NCI-H187 treated with DMSO at 0.1 percent for 48 hours (cell line): ENCODE data around the gene IDH1.
"Not testable (repeated sequence)": the region's sequence is repeated elsewhere in the genome, so short reads cannot be mapped to it uniquely, and the experiment has no call there.

Experiments used
- DNase-seq: peaks from one replicate; lab custom pipeline; 2025; lab: John Stamatoyannopoulos, UW

The IDH1 gene

GRCh38 chr2:208256192-208256782, 1.4 kb upstream of the IDH1 start:
- DNase-seq = no peak

- no peak for DNase-seq
Observed at GRCh38 chr2:208255557-208256106, 761 bp upstream of the IDH1 start.

- DNase-seq = no peak
Observed at GRCh38 chr2:208254118-208254870, 577 bp downstream of the IDH1 start.

GRCh38 chr2:208253600-208254117, 1.2 kb downstream of the IDH1 start:
- DNase-seq = no peak

GRCh38 chr2:208252716-208253492, 2.0 kb downstream of the IDH1 start:
- DNase-seq = no peak

- no peak for DNase-seq
Observed at GRCh38 chr2:208251098-208251497, 3.8 kb downstream of the IDH1 start.

- no peak for DNase-seq
Observed at GRCh38 chr2:208250388-208250787, 4.5 kb downstream of the IDH1 start.

- no peak for DNase-seq
Observed at GRCh38 chr2:208249296-208249695, 5.6 kb downstream of the IDH1 start.

- DNase-seq = no peak
Observed at GRCh38 chr2:208248601-208249000, 6.3 kb downstream of the IDH1 start.

GRCh38 chr2:208245746-208246145, 9.1 kb downstream of the IDH1 start:
- DNase-seq = no peak

GRCh38 chr2:208244422-208244821, 10.4 kb downstream of the IDH1 start:
- DNase-seq = no peak

GRCh38 chr2:208240619-208241209, 14.2 kb downstream of the IDH1 start:
- DNase-seq = no peak

GRCh38 chr2:208239770-208240493, 14.9 kb downstream of the IDH1 start:
- DNase-seq = no peak

GRCh38 chr2:208235860-208236259, 19.0 kb downstream of the IDH1 start:
- no peak for DNase-seq

- no peak for DNase-seq
Observed at GRCh38 chr2:208234786-208235185, 20.1 kb downstream of the IDH1 start.

GRCh38 chr2:208228476-208228875, 26.4 kb downstream of the IDH1 start:
- no peak for DNase-seq

- no peak for DNase-seq
Observed at GRCh38 chr2:208227581-208228232, 27.2 kb downstream of the IDH1 start.

GRCh38 chr2:208224802-208225201, 30.1 kb downstream of the IDH1 start:
- DNase-seq = no peak

GRCh38 chr2:208222351-208222750, 32.5 kb downstream of the IDH1 start:
- DNase-seq = no peak

GRCh38 chr2:208221873-208222272, 33.0 kb downstream of the IDH1 start:
- DNase-seq = not testable (repeated sequence)
